Suppressor macrophage treated with lipopolysaccharide for 1 hour (primary cell): ENCODE results near the gene MFAP3.
A peak's percentile ranks its signal among the peaks of the same experiment; 100 is the strongest.
"Not testable (repeated sequence)": the region's sequence is repeated elsewhere in the genome, so short reads cannot be mapped to it uniquely, and the experiment has no call there.

Experiments
- DNase-seq, 3 donors: peaks; one replicate each; pipeline ENCODE4 v3.0.0-alpha.2; 2020 to 2022

Gene MFAP3

DNA sequence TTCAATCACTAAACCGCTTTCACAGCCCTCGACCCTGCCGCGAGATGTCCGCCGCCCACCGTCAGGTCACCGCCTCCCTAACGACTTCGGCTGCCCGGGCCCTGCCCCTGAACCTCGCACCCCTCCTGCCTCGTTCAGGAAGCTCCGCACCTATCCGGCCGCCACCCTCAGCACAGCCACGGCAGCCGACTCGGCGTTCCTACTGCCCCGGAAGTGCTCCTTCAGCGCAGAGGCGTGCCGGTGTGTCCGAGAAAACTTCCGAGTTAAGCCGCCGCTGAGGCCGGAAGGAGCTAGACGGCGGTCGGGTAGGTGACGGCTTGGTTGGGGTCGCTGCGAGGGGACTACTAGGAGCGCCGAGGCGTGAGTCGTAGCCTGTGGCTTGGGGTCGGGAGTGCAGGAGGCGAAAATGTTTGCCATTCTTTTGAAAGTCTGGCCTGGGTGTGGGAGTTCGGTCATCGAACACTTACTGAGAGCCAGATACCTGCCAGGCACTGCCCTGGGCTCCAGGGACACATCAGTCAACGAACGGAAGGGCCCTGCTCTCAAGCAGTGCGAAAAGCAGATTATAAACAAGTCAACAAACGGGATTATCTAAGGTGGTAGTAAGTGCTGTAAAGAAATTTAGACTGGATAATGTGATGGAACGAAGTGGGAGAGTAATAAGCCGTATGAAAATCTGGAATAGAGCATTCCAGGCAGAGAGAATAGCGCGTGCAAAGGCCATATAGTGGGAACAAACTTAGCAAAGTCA lies at the start of gene MFAP3, which contains the start of gene FAM114A2:
Gene MFAP3 (plus strand): TSS at position 261 of the 751 bp plus-strand sequence. CDS start 10,756 bp downstream, outside the sequence.
Gene FAM114A2 (minus strand): TSS at position 204 of the 751 bp plus-strand sequence. CDS start 3,957 bp downstream, outside the sequence.
- DNase-seq, result peak; percentile 87 to 91 (median 89)

DNA sequence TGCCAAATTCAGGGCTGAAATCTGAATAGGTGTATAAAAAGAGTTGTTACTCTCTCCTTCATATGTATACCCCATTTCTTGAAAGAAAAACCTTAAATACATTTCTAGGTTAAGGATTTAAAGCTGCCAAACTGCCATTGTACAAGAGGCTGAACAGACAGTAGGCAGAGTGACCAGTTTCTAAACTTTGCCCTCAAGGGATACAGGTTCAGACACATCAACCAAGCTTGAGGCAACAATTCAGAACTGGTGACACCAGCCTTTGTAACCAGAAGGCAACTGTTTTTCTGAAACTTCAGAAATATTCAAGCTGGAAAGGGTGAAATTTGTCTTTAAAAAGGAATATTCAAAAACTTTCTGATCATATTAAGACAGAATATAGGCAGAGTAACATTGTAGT lies 47.6 kb upstream of the MFAP3 start:
- no peak for DNase-seq

GRCh38 chr5:153998010-153998409 lies 40.8 kb upstream of the MFAP3 start:
- no peak for DNase-seq

DNA sequence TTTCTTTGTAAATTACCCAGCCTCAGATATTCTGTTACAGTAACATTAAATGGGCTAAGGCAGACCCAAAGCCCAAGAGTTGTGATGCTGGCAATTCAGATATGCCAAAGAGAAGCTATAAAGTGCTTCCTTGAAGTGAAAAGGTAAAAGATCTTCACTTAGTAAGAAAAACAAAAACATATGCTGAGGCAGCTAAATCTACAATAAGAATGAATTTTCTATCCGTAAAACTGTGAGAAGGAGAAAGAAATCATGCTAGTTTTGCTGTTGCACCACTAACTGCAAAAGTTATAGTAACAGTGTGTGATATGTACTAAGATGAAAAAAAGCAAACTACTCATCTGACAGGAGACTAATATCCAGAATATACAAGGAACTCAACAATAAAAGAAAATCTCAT lies 40.0 kb upstream of the MFAP3 start:
- no peak for DNase-seq

DNA sequence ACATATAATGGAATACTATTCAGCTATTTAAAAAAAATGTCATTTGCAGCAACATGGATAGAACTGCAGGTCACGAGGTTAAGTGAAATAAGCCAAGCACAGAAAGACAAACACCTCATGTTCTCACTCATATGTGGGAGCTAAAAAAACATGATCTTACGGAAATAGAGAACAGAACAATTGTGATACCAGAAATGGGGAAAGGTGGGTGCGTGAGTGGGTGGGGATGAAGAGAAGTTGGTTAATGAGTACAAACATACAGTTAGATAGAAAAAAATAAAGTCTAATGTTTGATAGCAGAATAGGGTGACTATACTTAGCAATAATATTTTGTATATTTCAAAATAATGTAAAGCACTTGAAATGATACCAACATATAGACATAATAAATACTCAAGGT lies 38.8 kb upstream of the MFAP3 start:
- DNase-seq, result no peak

DNA sequence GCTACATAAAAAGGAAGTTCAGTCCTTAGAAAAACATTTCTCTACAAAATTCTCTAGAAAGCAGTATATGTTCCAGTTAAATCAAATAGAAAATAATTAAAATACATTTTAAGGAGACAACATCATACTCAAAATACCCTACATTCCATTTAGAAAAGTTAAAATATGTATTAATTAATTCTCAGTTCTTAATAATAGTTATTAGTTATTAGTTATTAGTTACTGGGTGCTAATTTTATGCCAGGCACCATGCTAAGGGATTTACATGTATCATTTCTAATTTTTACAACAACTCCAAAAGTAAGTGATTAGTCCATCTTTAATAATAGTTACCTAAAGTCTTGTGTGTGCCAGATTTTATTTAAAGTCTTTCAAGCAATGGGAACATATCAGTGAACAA lies 38.1 kb upstream of the MFAP3 start:
- DNase-seq, result no peak

DNA sequence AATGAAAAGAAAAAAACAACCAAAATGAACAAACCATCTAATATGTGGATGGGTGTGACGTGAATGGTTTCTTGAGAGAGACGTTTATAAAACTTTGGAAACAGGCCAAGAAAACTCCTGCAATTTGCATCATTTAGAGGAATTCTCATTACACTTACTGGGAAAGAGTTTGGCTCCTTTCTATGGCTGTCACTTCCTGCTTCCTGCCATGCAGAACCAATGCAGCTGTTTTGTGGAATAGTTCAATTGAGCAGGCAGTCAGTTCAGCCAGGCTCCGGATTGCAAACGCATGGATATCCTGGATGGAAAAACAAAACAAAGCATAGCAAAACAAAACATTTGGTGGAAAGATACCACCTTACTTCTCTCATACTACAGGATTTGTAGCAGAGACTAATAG lies 36.7 kb upstream of the MFAP3 start:
- DNase-seq, result no peak

DNA sequence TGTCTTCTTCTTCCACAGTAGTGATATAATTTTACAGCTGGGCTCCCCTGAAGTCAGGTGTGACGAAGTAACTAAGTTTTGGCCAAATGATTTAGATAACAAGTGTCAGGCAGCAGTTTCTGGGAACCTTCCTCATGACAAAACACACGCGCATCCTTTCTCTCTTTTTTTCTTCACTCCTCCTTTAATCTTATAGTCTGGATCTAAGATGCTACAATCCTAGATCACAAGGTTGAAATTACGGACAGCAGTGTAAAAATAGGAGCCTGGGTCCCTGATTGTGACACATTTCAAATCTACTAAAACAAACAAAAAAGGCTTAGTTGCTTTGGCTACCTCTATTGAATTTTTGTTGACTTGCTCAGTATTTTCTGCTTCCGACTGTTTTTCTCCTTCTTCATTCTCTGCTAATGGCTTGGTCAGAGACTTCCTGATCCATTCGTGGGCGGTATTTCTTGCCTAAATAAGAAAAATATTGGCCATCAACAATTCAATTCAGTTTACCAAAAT lies 36.2 kb upstream of the MFAP3 start:
- no peak for DNase-seq

- DNase-seq, result no peak
These were observed 33.1 kb upstream of the MFAP3 start for GRCh38 chr5:154005648-154006047.

DNA sequence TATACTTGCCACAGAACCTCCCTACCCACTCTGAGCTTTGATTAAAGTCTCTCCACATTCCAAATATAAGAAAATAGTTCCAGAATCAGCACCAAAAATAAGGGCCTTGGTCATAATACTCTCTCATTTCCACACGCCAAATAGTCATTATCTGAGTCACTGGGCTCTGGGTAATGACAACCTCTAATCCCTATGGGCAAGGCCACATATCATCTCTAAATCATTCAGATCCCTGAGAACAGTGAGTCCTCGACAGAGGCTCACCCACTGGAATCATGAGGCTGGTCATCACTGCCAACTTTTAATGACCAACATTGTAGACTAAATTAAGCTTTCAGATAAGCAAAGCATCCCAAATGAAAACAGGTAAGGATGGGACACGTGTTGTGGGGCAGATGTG lies 28.1 kb upstream of the MFAP3 start:
- DNase-seq, result no peak

- DNase-seq, result no peak
These were observed 23.6 kb upstream of the MFAP3 start for GRCh38 chr5:154015071-154015693.

- not testable (repeated sequence) for DNase-seq
These were observed 19.8 kb upstream of the MFAP3 start for GRCh38 chr5:154018919-154019318.

GRCh38 chr5:154025951-154026350 lies 12.8 kb upstream of the MFAP3 start:
- DNase-seq, result no peak

- DNase-seq, result no peak
These were observed 6.8 kb upstream of the MFAP3 start for GRCh38 chr5:154031937-154032489.

DNA sequence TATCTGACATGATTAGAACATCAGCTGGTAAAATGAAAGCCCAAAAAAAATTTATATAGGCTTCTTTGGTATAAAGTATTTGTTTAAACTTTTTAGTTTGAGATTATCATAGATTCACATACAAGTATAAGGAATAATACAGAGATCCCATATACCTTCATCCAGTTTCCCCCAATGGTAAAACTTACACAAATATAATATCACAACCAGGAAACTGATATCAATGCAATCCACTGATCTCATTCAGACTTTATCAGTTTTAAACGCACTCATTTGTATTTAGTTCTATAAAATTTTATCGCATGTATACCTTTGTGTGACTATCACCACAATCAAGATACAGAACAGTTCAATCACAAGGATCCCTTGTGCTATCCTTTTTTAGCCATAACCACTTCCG lies 3.8 kb upstream of the MFAP3 start:
- DNase-seq, result no peak

- peak; percentile 29 to 41 (median 39) for DNase-seq
These were observed 483 bp upstream of the MFAP3 start for GRCh38 chr5:154038261-154038706.

- no peak for DNase-seq
These were observed 677 bp downstream of the MFAP3 start for GRCh38 chr5:154039458-154039829.

- DNase-seq, result peak; percentile 44 to 80 (median 78)
These were observed 4.0 kb downstream of the MFAP3 start for GRCh38 chr5:154042766-154043165.

GRCh38 chr5:154044099-154044498 lies 5.3 kb downstream of the MFAP3 start:
- DNase-seq, result no peak

DNA sequence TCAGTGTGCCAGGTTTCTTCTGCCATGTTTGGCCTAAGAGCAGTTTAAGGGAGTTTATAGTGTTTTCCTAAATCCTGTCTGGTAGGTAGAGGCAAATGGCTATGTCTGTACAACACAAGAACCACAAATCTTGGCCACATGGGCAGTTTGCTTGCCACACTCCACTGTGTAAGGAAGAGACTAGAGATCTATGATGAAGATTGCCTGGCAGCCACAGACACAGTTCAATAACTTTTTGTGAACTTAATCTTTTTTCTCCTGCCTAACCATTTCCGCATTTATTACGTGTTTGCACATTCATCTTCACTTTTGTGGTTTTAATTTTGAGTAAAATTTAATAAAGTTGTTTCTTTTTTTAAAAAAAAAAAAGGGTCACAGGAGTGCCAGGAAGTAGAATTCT lies 5.8 kb downstream of the MFAP3 start:
- DNase-seq, result no peak

DNA sequence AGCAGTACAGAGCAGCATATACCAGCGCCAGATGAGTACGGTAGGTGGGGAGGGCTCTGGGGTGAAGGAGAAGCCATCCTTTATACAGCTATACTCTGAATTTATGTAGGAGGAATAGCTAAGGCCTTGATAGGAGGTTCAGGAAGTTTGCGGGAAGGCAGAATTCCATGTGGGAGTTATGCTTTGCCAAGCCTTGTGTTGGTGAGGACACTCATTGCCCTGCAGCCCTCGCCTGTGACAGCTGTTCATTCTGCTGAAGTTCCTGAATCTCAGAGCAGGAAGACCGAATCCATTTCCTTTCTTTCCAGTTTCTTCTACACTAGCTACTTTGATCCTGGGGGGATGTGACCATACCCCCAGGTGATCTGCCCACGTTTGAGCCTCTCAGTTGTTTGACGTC lies 7.7 kb downstream of the MFAP3 start:
- no peak for DNase-seq

GRCh38 chr5:154047324-154047723 lies 8.6 kb downstream of the MFAP3 start:
- DNase-seq, result no peak

GRCh38 chr5:154049636-154050035 lies 10.9 kb downstream of the MFAP3 start:
- DNase-seq, result peak; percentile 57 to 64 (median 64)

DNA sequence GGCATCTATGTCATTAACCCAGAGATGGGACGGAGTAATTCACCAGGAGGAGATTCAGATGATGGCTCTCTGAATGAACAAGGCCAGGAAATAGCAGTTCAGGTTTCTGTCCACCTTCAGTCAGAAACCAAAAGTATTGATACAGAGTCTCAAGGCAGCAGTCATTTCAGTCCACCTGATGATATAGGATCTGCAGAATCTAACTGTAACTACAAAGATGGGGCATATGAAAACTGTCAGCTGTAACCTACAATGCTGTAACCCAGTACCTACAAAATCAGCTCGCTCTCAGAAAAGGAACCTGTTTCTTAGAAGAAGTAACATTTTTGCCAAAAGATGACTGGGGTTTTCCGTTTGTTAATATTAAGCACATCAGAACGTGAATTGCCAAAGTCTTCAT lies 14.7 kb downstream of the MFAP3 start:
- DNase-seq, result no peak
